GM21825 (cell line): ENCODE measurements around the gene KLF9.

Experiments used
- ATAC-seq: cut with Tn5 transposase; IDR thresholded peaks from one replicate; pipeline ENCODE4 v1.9.1; 2021; ENCODE audit warnings: mild to moderate bottlenecking, moderate library complexity; ENCODE audit not compliant: unreplicated experiment

KLF9 gene

DNA sequence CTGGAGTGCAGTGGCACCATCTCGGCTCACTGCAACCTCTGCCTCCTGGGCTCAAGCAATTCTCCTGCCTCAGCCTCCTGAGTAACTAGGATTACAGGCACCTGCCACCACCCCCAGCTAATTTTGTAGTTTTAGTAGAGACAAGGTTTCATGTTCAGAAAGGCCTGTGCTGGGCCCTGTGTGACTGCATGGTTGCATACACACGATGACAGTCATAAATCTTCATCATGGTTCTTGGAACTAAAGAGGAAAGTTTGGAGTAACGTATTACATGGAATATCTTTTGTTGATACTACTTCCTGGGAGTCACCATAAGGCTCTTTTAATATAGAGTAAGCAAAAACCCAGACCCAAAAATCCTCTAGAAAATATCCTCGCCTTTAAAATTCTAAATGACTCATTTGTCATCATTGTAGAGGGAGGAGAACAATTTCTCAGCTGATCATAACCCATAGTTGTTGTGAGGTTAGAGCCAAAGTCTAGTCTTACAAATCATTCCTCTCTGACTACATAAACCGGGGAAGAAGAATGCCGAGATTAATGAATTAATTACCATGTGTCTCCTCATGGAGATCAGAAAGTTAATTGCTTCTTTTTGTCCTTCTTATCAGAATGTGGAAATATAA lies 47.0 kb downstream of the KLF9 start:
- no peak for ATAC-seq

DNA sequence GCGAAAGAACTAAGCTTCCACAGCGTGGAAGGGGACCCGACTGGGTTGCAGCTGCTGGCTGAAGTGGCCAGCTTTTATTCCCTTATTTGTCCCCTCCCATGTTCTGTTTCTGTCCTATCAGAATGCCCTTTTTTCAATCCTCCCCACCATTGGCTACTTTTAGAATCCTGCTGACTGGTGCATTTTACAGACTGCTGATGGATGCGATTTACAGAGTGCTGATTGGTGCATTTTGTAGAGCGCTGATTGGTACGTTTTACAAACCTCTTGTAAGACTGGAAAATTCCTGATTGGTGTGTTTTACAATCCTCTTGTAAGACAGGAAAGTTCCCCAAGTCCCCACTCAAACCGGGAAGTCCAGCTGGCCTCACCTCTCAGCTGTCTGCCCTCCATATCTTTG lies 50.7 kb downstream of the KLF9 start:
- no peak for ATAC-seq

GRCh38 chr9:70362952-70363351 lies 51.5 kb downstream of the KLF9 start:
- no peak for ATAC-seq

- ATAC-seq = no peak
Measured at GRCh38 chr9:70355801-70356200, 58.7 kb downstream of the KLF9 start.

- ATAC-seq = no peak
Measured at GRCh38 chr9:70352802-70353201, 61.7 kb downstream of the KLF9 start.

- ATAC-seq = no peak
Measured at GRCh38 chr9:70352356-70352755, 62.1 kb downstream of the KLF9 start.

DNA sequence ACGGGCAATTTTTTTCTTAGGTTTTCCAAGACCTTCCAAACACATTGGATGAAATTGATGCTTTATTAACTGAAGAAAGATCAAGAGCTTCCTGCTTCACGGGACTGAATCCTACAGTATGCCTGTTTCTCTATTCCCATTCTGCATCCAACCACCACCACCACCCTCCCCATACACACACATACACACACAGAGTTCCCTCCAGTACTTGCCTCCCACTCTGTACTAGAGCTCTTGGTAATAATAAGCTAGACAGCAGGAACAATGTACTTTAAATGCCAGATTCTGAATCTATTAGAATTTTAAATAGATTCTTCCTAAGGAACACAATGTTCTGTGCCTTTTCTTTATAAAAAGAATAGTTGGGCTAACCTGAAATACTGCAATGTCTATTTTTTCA lies 67.4 kb downstream of the KLF9 start:
- ATAC-seq = no peak

DNA sequence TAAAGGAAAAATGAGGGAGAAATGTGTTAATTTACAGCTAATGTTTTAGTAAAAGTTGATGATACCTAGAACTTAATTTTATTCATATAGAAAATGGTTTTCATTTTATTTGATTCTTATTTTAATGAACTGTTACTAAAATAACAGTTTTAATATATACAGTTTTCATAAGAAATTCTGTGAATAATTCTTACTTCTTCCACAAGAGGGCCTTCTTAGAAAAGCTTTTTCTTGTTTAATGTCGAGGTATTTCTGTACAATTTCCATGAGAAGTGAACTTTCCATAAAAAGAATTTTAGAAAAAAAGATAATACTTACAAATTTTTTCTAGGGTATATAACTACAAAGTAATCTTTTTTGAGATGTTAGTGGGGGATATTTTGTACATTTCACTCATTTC lies 73.9 kb downstream of the KLF9 start:
- no peak for ATAC-seq
